ENCODE measurements around the gene CFAP298.
A peak's percentile ranks its signal among the peaks of the same experiment; 100 is the strongest.
"Not testable (repeated sequence)": the region's sequence is repeated elsewhere in the genome, so short reads cannot be mapped to it uniquely, and the experiment has no call there.

Gene CFAP298

DNA sequence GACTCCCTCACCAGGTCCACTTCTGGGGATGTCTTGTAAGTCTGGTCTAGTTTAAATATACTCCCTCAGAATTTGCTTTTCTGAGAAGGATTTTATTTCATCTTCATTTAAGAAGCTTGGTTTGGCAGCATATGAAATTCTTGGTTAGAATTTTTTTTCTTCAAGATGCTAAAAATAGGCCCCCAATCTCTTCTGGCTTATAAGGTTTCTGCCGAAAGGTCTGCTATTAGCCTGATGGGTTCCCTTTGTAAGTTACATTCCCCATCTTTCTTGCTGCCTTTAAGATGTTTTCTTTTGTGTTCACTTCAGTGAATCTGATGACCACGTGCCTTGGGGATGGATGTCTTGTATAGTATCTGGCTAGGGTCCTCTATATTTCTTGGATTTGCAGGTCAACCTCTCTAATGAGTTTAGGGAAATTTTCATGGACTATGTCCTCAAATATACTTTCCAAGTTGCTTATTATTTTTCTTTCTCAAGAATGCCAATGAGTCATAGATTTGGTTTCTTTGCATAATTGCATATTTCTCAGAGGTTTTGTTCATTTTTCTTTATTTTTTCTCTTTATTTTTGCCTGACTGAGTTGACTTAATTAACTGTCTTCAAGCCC lies 46.2 kb downstream of the CFAP298 start:
- H3K36me3 ChIP-seq (ENCODE audit: control insufficient read depth in 2 of 2, insufficient read depth in 2 of 2, low read length in 2 of 2), result no peaks in the 10 kb centered on the region
- peaks cover 9% of the 10 kb centered on the region for H3K4me1 ChIP-seq (ENCODE audit: control insufficient read depth, insufficient read depth, low read length)
- H3K9ac ChIP-seq (ENCODE audit: low read length in 2 of 2), result no peak overlapping the region
- H3K9me3 ChIP-seq (ENCODE audit: control insufficient read depth in 2 of 2, low read length in 2 of 2), result no peaks in the 10 kb centered on the region
- H3K4me3 ChIP-seq (ENCODE audit: low read length in 2 of 2), result no peak overlapping the region
- no peaks in the 10 kb centered on the region for H3K27me3 ChIP-seq (ENCODE audit: control insufficient read depth in 1 of 2, insufficient read depth in 2 of 2, low read length in 2 of 2)
- H3K27ac ChIP-seq (ENCODE audit: low read length), result no peak overlapping the region

- Histone ChIP-seq H3K9ac (ENCODE audit: low read length in 2 of 2) (no peak overlapping the region), H3K27ac (ENCODE audit: low read length) (peak overlapping the region; percentile 38), H3K36me3 (ENCODE audit: control insufficient read depth in 2 of 2, insufficient read depth in 2 of 2, low read length in 2 of 2) (no peaks in the 10 kb centered on the region), H3K4me1 (ENCODE audit: control insufficient read depth, insufficient read depth, low read length) (no peaks in the 10 kb centered on the region), H3K4me3 (ENCODE audit: low read length in 2 of 2) (no peak overlapping the region), H3K27me3 (ENCODE audit: control insufficient read depth in 1 of 2, insufficient read depth in 2 of 2, low read length in 2 of 2) (no peaks in the 10 kb centered on the region), H3K9me3 (ENCODE audit: control insufficient read depth in 2 of 2, low read length in 2 of 2) (no peaks in the 10 kb centered on the region)
Measured at GRCh38 chr21:32562915-32563314, 49.3 kb downstream of the CFAP298 start.

DNA sequence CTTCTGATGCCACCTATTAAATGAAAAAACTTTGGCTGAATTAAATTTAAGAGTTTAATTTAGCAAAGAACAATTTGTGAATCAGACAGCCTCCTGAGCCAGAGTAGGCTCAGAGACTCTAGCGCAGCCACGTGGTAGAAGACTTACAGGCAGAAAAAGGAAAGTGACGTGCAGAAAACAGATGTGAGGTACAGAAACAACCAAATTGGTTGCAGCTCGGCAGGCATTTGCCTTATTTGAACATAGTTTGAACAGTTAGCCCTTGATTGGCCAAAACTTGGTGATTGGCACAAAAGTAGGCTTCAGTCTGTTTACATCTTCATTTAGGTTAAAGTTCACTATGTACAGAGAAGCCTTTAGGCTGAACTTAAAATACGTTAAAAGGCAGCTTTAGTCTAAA lies 49.8 kb downstream of the CFAP298 start:
- Histone ChIP-seq H3K9ac (ENCODE audit: low read length in 2 of 2) (no peak overlapping the region), H3K4me3 (ENCODE audit: low read length in 2 of 2) (no peak overlapping the region), H3K9me3 (ENCODE audit: control insufficient read depth in 2 of 2, low read length in 2 of 2) (no peaks in the 10 kb centered on the region), H3K36me3 (ENCODE audit: control insufficient read depth in 2 of 2, insufficient read depth in 2 of 2, low read length in 2 of 2) (no peaks in the 10 kb centered on the region), H3K27ac (ENCODE audit: low read length) (peak overlapping the region; percentile 38), H3K4me1 (ENCODE audit: control insufficient read depth, insufficient read depth, low read length) (no peaks in the 10 kb centered on the region), H3K27me3 (ENCODE audit: control insufficient read depth in 1 of 2, insufficient read depth in 2 of 2, low read length in 2 of 2) (no peaks in the 10 kb centered on the region)

DNA sequence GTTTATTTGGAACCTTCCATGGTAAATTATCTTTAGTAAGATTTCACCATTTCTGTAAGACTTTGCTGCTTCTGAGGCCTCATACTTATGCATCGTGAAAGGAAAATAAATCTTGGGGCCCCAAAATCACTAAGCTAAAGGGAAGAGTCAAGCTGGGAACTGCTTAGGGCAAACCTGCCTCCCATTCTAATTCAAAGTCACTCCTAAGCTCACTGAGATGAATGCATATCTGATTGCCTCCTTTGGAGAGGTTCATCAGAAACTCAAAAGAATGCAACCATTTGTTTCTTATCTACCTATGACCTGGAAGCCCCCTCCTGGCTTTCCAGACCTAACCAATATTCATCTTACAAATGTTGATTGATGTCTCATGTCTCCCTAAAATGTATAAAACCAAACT lies 50.7 kb downstream of the CFAP298 start:
- H3K27me3 ChIP-seq (ENCODE audit: control insufficient read depth in 1 of 2, insufficient read depth in 2 of 2, low read length in 2 of 2); H3K9ac ChIP-seq (ENCODE audit: low read length in 2 of 2); H3K9me3 ChIP-seq (ENCODE audit: control insufficient read depth in 2 of 2, low read length in 2 of 2); H3K4me1 ChIP-seq (ENCODE audit: control insufficient read depth, insufficient read depth, low read length); H3K4me3 ChIP-seq (ENCODE audit: low read length in 2 of 2); H3K36me3 ChIP-seq (ENCODE audit: control insufficient read depth in 2 of 2, insufficient read depth in 2 of 2, low read length in 2 of 2): not testable (repeated sequence)
- peak overlapping the region; percentile 38 for H3K27ac ChIP-seq (ENCODE audit: low read length)

- H3K9ac ChIP-seq (ENCODE audit: low read length in 2 of 2), result no peak overlapping the region
- H3K9me3 ChIP-seq (ENCODE audit: control insufficient read depth in 2 of 2, low read length in 2 of 2), result no peaks in the 10 kb centered on the region
- H3K27ac ChIP-seq (ENCODE audit: low read length), result no peak overlapping the region
- H3K4me1 ChIP-seq (ENCODE audit: control insufficient read depth, insufficient read depth, low read length), result no peaks in the 10 kb centered on the region
- H3K4me3 ChIP-seq (ENCODE audit: low read length in 2 of 2), result no peak overlapping the region
- H3K36me3 ChIP-seq (ENCODE audit: control insufficient read depth in 2 of 2, insufficient read depth in 2 of 2, low read length in 2 of 2), result no peaks in the 10 kb centered on the region
- H3K27me3 ChIP-seq (ENCODE audit: control insufficient read depth in 1 of 2, insufficient read depth in 2 of 2, low read length in 2 of 2), result no peaks in the 10 kb centered on the region
Measured at GRCh38 chr21:32560896-32561295, 51.3 kb downstream of the CFAP298 start.

DNA sequence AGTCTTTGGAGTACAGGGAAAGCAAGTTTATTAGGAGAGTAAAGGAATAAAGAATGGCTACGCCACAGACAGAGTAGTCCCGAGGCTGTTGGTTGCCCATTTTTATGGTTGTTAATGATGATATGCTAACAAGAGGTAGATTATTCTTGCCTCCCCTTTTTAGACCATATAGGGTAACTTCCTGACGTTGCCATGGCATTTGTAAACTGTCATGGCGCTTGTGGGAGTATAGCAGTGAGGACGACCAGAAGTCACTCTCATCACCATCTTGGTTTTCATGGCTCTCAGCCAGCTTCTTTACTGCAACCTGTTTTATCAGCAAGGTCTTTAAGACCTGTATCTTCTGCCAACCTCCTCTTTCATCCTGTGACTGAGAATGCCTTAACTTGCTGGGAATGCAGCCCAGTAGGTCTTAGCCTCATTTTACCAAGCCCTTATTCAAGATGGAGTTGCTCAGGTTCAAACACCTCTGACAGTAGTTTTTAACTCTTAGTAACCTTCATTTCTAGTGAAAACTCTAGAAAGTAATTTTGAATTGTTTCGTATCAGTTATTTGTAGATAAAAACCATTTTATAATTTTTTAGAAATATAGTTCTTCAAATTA lies 53.1 kb downstream of the CFAP298 start:
- H3K36me3 ChIP-seq (ENCODE audit: control insufficient read depth in 2 of 2, insufficient read depth in 2 of 2, low read length in 2 of 2), result no peaks in the 10 kb centered on the region
- H3K4me3 ChIP-seq (ENCODE audit: low read length in 2 of 2), result no peak overlapping the region
- no peak overlapping the region for H3K27ac ChIP-seq (ENCODE audit: low read length)
- H3K27me3 ChIP-seq (ENCODE audit: control insufficient read depth in 1 of 2, insufficient read depth in 2 of 2, low read length in 2 of 2), result no peaks in the 10 kb centered on the region
- H3K9me3 ChIP-seq (ENCODE audit: control insufficient read depth in 2 of 2, low read length in 2 of 2), result no peaks in the 10 kb centered on the region
- H3K9ac ChIP-seq (ENCODE audit: low read length in 2 of 2), result no peak overlapping the region
- H3K4me1 ChIP-seq (ENCODE audit: control insufficient read depth, insufficient read depth, low read length), result no peaks in the 10 kb centered on the region

- Histone ChIP-seq H3K9me3 (ENCODE audit: control insufficient read depth in 2 of 2, low read length in 2 of 2) (no peaks in the 10 kb centered on the region), H3K4me1 (ENCODE audit: control insufficient read depth, insufficient read depth, low read length) (no peaks in the 10 kb centered on the region), H3K36me3 (ENCODE audit: control insufficient read depth in 2 of 2, insufficient read depth in 2 of 2, low read length in 2 of 2) (no peaks in the 10 kb centered on the region), H3K27me3 (ENCODE audit: control insufficient read depth in 1 of 2, insufficient read depth in 2 of 2, low read length in 2 of 2) (no peaks in the 10 kb centered on the region), H3K27ac (ENCODE audit: low read length) (no peak overlapping the region), H3K4me3 (ENCODE audit: low read length in 2 of 2) (no peak overlapping the region), H3K9ac (ENCODE audit: low read length in 2 of 2) (no peak overlapping the region)
Measured at GRCh38 chr21:32558106-32558505, 54.1 kb downstream of the CFAP298 start.

DNA sequence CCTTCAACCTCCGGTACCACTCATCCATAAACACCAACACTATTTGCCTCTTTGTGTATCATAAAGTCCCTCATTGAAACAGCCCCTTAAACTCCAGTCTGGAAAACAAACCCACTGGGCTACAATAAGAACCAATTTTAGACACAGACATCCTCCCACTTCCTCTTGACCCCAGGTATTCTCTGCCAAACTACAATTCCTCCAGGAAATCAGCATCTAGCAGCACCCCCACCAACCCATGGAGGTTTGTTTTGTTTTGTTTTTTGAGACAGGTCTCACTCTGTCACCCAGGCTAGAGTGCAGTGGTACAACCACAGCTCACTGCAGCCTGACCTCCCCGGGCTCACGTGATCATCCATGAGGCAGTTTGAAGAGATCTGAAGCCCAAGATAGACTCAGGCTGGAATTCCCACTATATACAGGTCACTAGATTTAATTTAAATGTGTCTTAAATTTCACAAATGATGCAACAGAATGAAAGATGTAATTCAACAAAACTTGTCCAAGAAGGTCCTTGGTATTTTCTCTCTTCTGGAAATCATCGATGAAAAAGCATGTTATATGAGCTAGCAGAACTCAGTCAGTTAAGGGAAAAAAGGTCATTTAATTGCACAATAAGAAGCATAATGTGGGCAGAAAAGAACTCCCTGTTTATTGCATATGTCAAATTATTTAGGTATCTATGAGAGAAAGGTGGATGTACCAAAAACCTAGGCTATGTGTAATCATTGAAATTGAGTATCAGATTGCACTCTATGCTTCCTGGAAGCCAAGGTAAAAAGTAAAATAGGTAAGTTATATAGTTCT lies 57.1 kb downstream of the CFAP298 start:
- no peaks in the 10 kb centered on the region for H3K36me3 ChIP-seq (ENCODE audit: control insufficient read depth in 2 of 2, insufficient read depth in 2 of 2, low read length in 2 of 2)
- no peak overlapping the region for H3K4me3 ChIP-seq (ENCODE audit: low read length in 2 of 2)
- no peak overlapping the region for H3K27ac ChIP-seq (ENCODE audit: low read length)
- no peak overlapping the region for H3K9ac ChIP-seq (ENCODE audit: low read length in 2 of 2)
- no peaks in the 10 kb centered on the region for H3K4me1 ChIP-seq (ENCODE audit: control insufficient read depth, insufficient read depth, low read length)
- no peaks in the 10 kb centered on the region for H3K9me3 ChIP-seq (ENCODE audit: control insufficient read depth in 2 of 2, low read length in 2 of 2)
- no peaks in the 10 kb centered on the region for H3K27me3 ChIP-seq (ENCODE audit: control insufficient read depth in 1 of 2, insufficient read depth in 2 of 2, low read length in 2 of 2)

DNA sequence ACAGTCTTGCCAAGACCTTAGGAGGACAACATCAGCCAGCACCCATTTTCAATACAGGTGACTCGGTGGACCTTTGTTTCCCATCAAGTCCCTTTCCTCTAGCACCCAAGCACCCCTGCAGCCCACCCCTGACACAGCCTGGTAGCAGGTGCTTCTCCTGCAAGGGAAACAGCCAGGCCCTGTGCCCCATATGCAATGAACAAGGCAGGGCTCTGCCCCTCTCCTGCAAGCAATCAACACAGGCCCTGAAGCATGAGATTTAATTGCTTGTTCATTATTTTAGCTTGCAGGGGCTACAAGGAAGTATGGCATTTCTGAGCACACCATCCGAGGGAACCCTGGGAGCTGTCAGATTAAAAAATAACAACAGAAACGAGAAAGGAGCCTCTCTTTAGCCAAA lies 62.3 kb downstream of the CFAP298 start:
- no peak overlapping the region for H3K27ac ChIP-seq (ENCODE audit: low read length)
- H3K27me3 ChIP-seq (ENCODE audit: control insufficient read depth in 1 of 2, insufficient read depth in 2 of 2, low read length in 2 of 2), result no peaks in the 10 kb centered on the region
- no peaks in the 10 kb centered on the region for H3K9me3 ChIP-seq (ENCODE audit: control insufficient read depth in 2 of 2, low read length in 2 of 2)
- H3K4me3 ChIP-seq (ENCODE audit: low read length in 2 of 2), result no peak overlapping the region
- H3K9ac ChIP-seq (ENCODE audit: low read length in 2 of 2), result no peak overlapping the region
- H3K36me3 ChIP-seq (ENCODE audit: control insufficient read depth in 2 of 2, insufficient read depth in 2 of 2, low read length in 2 of 2), result no peaks in the 10 kb centered on the region
- no peaks in the 10 kb centered on the region for H3K4me1 ChIP-seq (ENCODE audit: control insufficient read depth, insufficient read depth, low read length)

DNA sequence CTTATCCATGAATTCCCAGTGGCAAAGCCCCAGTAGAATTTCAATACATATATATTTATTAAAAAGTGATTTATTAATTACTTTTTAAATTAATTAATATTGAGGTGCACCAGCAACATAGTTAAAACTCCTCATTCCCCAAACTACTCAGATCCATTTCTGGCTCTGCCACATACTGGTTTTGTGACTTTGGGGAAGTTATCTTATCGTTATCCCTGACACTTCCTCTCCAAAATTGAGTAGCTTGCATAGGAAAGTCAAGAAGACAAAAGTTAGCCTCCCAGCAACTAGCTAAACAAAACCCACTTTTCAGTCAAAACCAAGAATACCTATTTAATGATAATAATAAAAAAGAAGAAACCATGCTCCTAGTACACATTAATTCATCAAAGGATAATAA lies 62.7 kb downstream of the CFAP298 start:
- no peak overlapping the region for H3K4me3 ChIP-seq (ENCODE audit: low read length in 2 of 2)
- H3K4me1 ChIP-seq (ENCODE audit: control insufficient read depth, insufficient read depth, low read length), result no peaks in the 10 kb centered on the region
- H3K27ac ChIP-seq (ENCODE audit: low read length), result no peak overlapping the region
- no peak overlapping the region for H3K9ac ChIP-seq (ENCODE audit: low read length in 2 of 2)
- H3K36me3 ChIP-seq (ENCODE audit: control insufficient read depth in 2 of 2, insufficient read depth in 2 of 2, low read length in 2 of 2), result no peaks in the 10 kb centered on the region
- no peaks in the 10 kb centered on the region for H3K27me3 ChIP-seq (ENCODE audit: control insufficient read depth in 1 of 2, insufficient read depth in 2 of 2, low read length in 2 of 2)
- no peaks in the 10 kb centered on the region for H3K9me3 ChIP-seq (ENCODE audit: control insufficient read depth in 2 of 2, low read length in 2 of 2)
